Measurements from ENCODE around the gene MCOLN1. TPM values are rescaled to one million over a fixed set of nuclear protein-coding genes. Genes with fewer than 3 reads are reported as not detected.
A peak's percentile ranks its signal among the peaks of the same experiment; 100 is the strongest.

MCOLN1 gene
- 6.2 and 16.9 TPM in 2 replicates for total RNA-seq (2014; rRNA removed; shearing (Covaris generic))

GRCh38 chr19:7522072-7522922 is at the start of gene MCOLN1:
Gene MCOLN1 (plus strand): TSS chr19:7522624. CDS start chr19:7522751, 127 bp downstream.
- in situ Hi-C loops (cut with HindIII; ENCODE audit: low sequenced_read_pairs) = no loop called here
- DNase-seq (ENCODE audit: low spot score) = peak; percentile 96

- in situ Hi-C loops (cut with HindIII; ENCODE audit: low sequenced_read_pairs) = no loop called here
- no peak for DNase-seq (ENCODE audit: low spot score)
Measured at GRCh38 chr19:7475665-7476064, 46.8 kb upstream of the MCOLN1 start.

GRCh38 chr19:7476241-7476640 is 46.2 kb upstream of the MCOLN1 start:
- in situ Hi-C loops (cut with HindIII; ENCODE audit: low sequenced_read_pairs) = no loop called here
- no peak for DNase-seq (ENCODE audit: low spot score)

GRCh38 chr19:7476777-7477494 is 45.5 kb upstream of the MCOLN1 start:
- peak; percentile 17 for DNase-seq (ENCODE audit: low spot score)
- in situ Hi-C loops (cut with HindIII; ENCODE audit: low sequenced_read_pairs) = no loop called here

GRCh38 chr19:7477758-7478157 is 44.7 kb upstream of the MCOLN1 start:
- in situ Hi-C loops (cut with HindIII; ENCODE audit: low sequenced_read_pairs) = no loop called here
- DNase-seq (ENCODE audit: low spot score) = no peak

- no peak for DNase-seq (ENCODE audit: low spot score)
- in situ Hi-C loops (cut with HindIII; ENCODE audit: low sequenced_read_pairs) = no loop called here
Measured at GRCh38 chr19:7478173-7478842, 44.1 kb upstream of the MCOLN1 start.

GRCh38 chr19:7478843-7479227 is 43.6 kb upstream of the MCOLN1 start:
- no peak for DNase-seq (ENCODE audit: low spot score)
- in situ Hi-C loops (cut with HindIII; ENCODE audit: low sequenced_read_pairs) = no loop called here

GRCh38 chr19:7480222-7480969 is 42.0 kb upstream of the MCOLN1 start:
- in situ Hi-C loops (cut with HindIII; ENCODE audit: low sequenced_read_pairs) = no loop called here
- no peak for DNase-seq (ENCODE audit: low spot score)

GRCh38 chr19:7480970-7481255 is 41.5 kb upstream of the MCOLN1 start:
- in situ Hi-C loops (cut with HindIII; ENCODE audit: low sequenced_read_pairs) = no loop called here
- no peak for DNase-seq (ENCODE audit: low spot score)

- DNase-seq (ENCODE audit: low spot score) = no peak
- in situ Hi-C loops (cut with HindIII; ENCODE audit: low sequenced_read_pairs) = no loop called here
Measured at GRCh38 chr19:7482584-7483439, 39.6 kb upstream of the MCOLN1 start.

GRCh38 chr19:7483720-7484201 is 38.7 kb upstream of the MCOLN1 start:
- DNase-seq (ENCODE audit: low spot score) = no peak
- in situ Hi-C loops (cut with HindIII; ENCODE audit: low sequenced_read_pairs) = no loop called here

- in situ Hi-C loops (cut with HindIII; ENCODE audit: low sequenced_read_pairs) = no loop called here
- no peak for DNase-seq (ENCODE audit: low spot score)
Measured at GRCh38 chr19:7486923-7487322, 35.5 kb upstream of the MCOLN1 start.

GRCh38 chr19:7488736-7489353 is 33.6 kb upstream of the MCOLN1 start, which contains the start of gene PEX11G:
Gene PEX11G (minus strand): TSS chr19:7489035. CDS start chr19:7489010, 25 bp downstream.
- peak; percentile 89 for DNase-seq (ENCODE audit: low spot score)
- in situ Hi-C loops (cut with HindIII; ENCODE audit: low sequenced_read_pairs) = no loop called here

- DNase-seq (ENCODE audit: low spot score) = no peak
- in situ Hi-C loops (cut with HindIII; ENCODE audit: low sequenced_read_pairs) = no loop called here
Measured at GRCh38 chr19:7489609-7490044, 32.8 kb upstream of the MCOLN1 start.

GRCh38 chr19:7492142-7492541 is 30.3 kb upstream of the MCOLN1 start:
- no peak for DNase-seq (ENCODE audit: low spot score)
- in situ Hi-C loops (cut with HindIII; ENCODE audit: low sequenced_read_pairs) = no loop called here

- DNase-seq (ENCODE audit: low spot score) = no peak
- in situ Hi-C loops (cut with HindIII; ENCODE audit: low sequenced_read_pairs) = no loop called here
Measured at GRCh38 chr19:7492558-7492957, 29.9 kb upstream of the MCOLN1 start.

- DNase-seq (ENCODE audit: low spot score) = peak; percentile 19
Measured at GRCh38 chr19:7494416-7495098, 27.9 kb upstream of the MCOLN1 start.

More at GRCh38 chr19:7494416-7495098, 27.9 kb upstream of the MCOLN1 start:
- in situ Hi-C loops (cut with HindIII; ENCODE audit: low sequenced_read_pairs) = no loop called here
